Measurements from ENCODE around the gene RAPH1.
"Not testable (repeated sequence)": the region's sequence is repeated elsewhere in the genome, so short reads cannot be mapped to it uniquely, and the experiment has no call there.

Gene RAPH1

DNA sequence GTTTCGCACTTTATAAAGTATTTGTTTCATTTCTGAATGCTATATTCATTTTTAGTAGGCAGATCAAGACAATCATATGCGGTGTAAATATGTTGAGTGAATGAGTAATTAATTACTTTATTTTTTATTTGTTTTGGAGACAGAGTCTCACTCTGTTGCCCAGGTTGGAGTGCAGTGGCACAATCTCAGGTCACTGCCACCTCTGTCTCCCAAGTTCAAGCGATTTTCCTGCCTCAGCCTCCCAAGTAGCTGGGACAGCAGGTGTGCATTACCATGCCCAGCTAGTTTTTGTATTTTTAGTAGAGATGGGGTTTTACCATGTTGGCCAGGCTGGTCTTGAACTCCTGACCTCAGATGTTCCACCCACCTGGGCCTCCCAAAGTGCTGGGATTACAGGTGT is 5.5 kb upstream of the RAPH1 start:
- not testable (repeated sequence) for H2AK5ac ChIP-seq (ENCODE audit: low read length); H3K14ac ChIP-seq (ENCODE audit: low read length); H2BK12ac ChIP-seq (ENCODE audit: low read length); H4K8ac ChIP-seq (ENCODE audit: low read depth, low read length); H4K12ac ChIP-seq (ENCODE audit: low read depth, low read length); H3K9me3 ChIP-seq (ENCODE audit: insufficient read depth, low read depth, low read length); H3K79me2 ChIP-seq (ENCODE audit: control insufficient read depth, insufficient read depth, low read length, poor library complexity); H3K79me1 ChIP-seq (ENCODE audit: low read length); H2AFZ ChIP-seq (ENCODE audit: insufficient read depth, low read length, poor library complexity); H3K23ac ChIP-seq (ENCODE audit: low read length); H2BK120ac ChIP-seq (ENCODE audit: insufficient read depth, low read length, poor library complexity); H4K91ac ChIP-seq (ENCODE audit: low read depth, low read length); H3K4me2 ChIP-seq (ENCODE audit: low read length); H3K36me3 ChIP-seq (ENCODE audit: control insufficient read depth in 1 of 2, insufficient read depth in 2 of 2, low read length in 2 of 2); H3K9ac ChIP-seq (ENCODE audit: low read length); DNase-seq; H3K4me3 ChIP-seq (ENCODE audit: low read depth, low read length); H2BK5ac ChIP-seq (ENCODE audit: low read depth, low read length, poor library complexity); H3K4me1 ChIP-seq (ENCODE audit: control insufficient read depth in 1 of 2, insufficient read depth in 2 of 2, low read length in 2 of 2); H3K18ac ChIP-seq (ENCODE audit: low read length); H3K27ac ChIP-seq (ENCODE audit: low read depth, low read length); H3K4ac ChIP-seq (ENCODE audit: low read depth, low read length); H3K27me3 ChIP-seq (ENCODE audit: insufficient read depth, low read length)
- no CpG with 5 or more reads among the region's 3 CpGs for WGBS (ENCODE audit: extremely low coverage, insufficient coverage, insufficient read length)

- H2AK5ac ChIP-seq (ENCODE audit: low read length) = not testable (repeated sequence)
These were observed 3.1 kb upstream of the RAPH1 start for GRCh38 chr2:203538237-203538636.

GRCh38 chr2:203536586-203536951 is 1.5 kb upstream of the RAPH1 start:
- H4K91ac ChIP-seq (ENCODE audit: low read depth, low read length); H2BK12ac ChIP-seq (ENCODE audit: low read length); H2BK120ac ChIP-seq (ENCODE audit: insufficient read depth, low read length, poor library complexity); H3K9me3 ChIP-seq (ENCODE audit: insufficient read depth, low read depth, low read length); H4K12ac ChIP-seq (ENCODE audit: low read depth, low read length); H3K4ac ChIP-seq (ENCODE audit: low read depth, low read length); H2AFZ ChIP-seq (ENCODE audit: insufficient read depth, low read length, poor library complexity); H3K79me2 ChIP-seq (ENCODE audit: control insufficient read depth, insufficient read depth, low read length, poor library complexity); H3K14ac ChIP-seq (ENCODE audit: low read length); DNase-seq; H3K9ac ChIP-seq (ENCODE audit: low read length); H3K4me2 ChIP-seq (ENCODE audit: low read length); H3K27ac ChIP-seq (ENCODE audit: low read depth, low read length); H3K4me1 ChIP-seq (ENCODE audit: control insufficient read depth in 1 of 2, insufficient read depth in 2 of 2, low read length in 2 of 2); H3K18ac ChIP-seq (ENCODE audit: low read length); H3K4me3 ChIP-seq (ENCODE audit: low read depth, low read length); H3K27me3 ChIP-seq (ENCODE audit: insufficient read depth, low read length); H2BK5ac ChIP-seq (ENCODE audit: low read depth, low read length, poor library complexity); H3K36me3 ChIP-seq (ENCODE audit: control insufficient read depth in 1 of 2, insufficient read depth in 2 of 2, low read length in 2 of 2); H3K23ac ChIP-seq (ENCODE audit: low read length); H2AK5ac ChIP-seq (ENCODE audit: low read length); H4K8ac ChIP-seq (ENCODE audit: low read depth, low read length): not testable (repeated sequence)
- peaks cover 11% of the 10 kb centered on the region for H3K79me1 ChIP-seq (ENCODE audit: low read length)
- no CpG with 5 or more reads among the region's 2 CpGs for WGBS (ENCODE audit: extremely low coverage, insufficient coverage, insufficient read length)

More at GRCh38 chr2:203538237-203538636, 3.1 kb upstream of the RAPH1 start:
- WGBS (ENCODE audit: extremely low coverage, insufficient coverage, insufficient read length) = no CpG with 5 or more reads among the region's 4 CpGs
- H3K4ac ChIP-seq (ENCODE audit: low read depth, low read length); H2AFZ ChIP-seq (ENCODE audit: insufficient read depth, low read length, poor library complexity); H3K9me3 ChIP-seq (ENCODE audit: insufficient read depth, low read depth, low read length); H3K14ac ChIP-seq (ENCODE audit: low read length); H3K4me2 ChIP-seq (ENCODE audit: low read length); H3K4me1 ChIP-seq (ENCODE audit: control insufficient read depth in 1 of 2, insufficient read depth in 2 of 2, low read length in 2 of 2); H3K79me2 ChIP-seq (ENCODE audit: control insufficient read depth, insufficient read depth, low read length, poor library complexity); DNase-seq; H4K8ac ChIP-seq (ENCODE audit: low read depth, low read length); H3K23ac ChIP-seq (ENCODE audit: low read length); H3K27ac ChIP-seq (ENCODE audit: low read depth, low read length); H3K9ac ChIP-seq (ENCODE audit: low read length); H2BK5ac ChIP-seq (ENCODE audit: low read depth, low read length, poor library complexity); H2BK120ac ChIP-seq (ENCODE audit: insufficient read depth, low read length, poor library complexity); H4K12ac ChIP-seq (ENCODE audit: low read depth, low read length); H4K91ac ChIP-seq (ENCODE audit: low read depth, low read length); H3K27me3 ChIP-seq (ENCODE audit: insufficient read depth, low read length); H3K4me3 ChIP-seq (ENCODE audit: low read depth, low read length); H2BK12ac ChIP-seq (ENCODE audit: low read length); H3K36me3 ChIP-seq (ENCODE audit: control insufficient read depth in 1 of 2, insufficient read depth in 2 of 2, low read length in 2 of 2); H3K18ac ChIP-seq (ENCODE audit: low read length): not testable (repeated sequence)
- peaks cover 11% of the 10 kb centered on the region for H3K79me1 ChIP-seq (ENCODE audit: low read length)

- peak overlapping the region; percentile 30 for H2AFZ ChIP-seq (ENCODE audit: insufficient read depth, low read length, poor library complexity)
- H3K9me3 ChIP-seq (ENCODE audit: insufficient read depth, low read depth, low read length) = no peaks in the 10 kb centered on the region
- H3K9ac ChIP-seq (ENCODE audit: low read length) = peak overlapping the region; percentile 73
These were observed 884 bp upstream of the RAPH1 start for GRCh38 chr2:203535784-203536585.

More at GRCh38 chr2:203535784-203536585, 884 bp upstream of the RAPH1 start:
- peak overlapping the region; percentile 88 for H3K4me2 ChIP-seq (ENCODE audit: low read length)
- peak overlapping the region; percentile 80 for H4K91ac ChIP-seq (ENCODE audit: low read depth, low read length)
- DNase-seq = peak; percentile 20 to 62
- H3K79me2 ChIP-seq (ENCODE audit: control insufficient read depth, insufficient read depth, low read length, poor library complexity) = peaks cover 9% of the 10 kb centered on the region
- peaks cover 11% of the 10 kb centered on the region for H3K79me1 ChIP-seq (ENCODE audit: low read length)
- H3K14ac ChIP-seq (ENCODE audit: low read length) = peak overlapping the region; percentile 8
- H3K18ac ChIP-seq (ENCODE audit: low read length) = peak overlapping the region; percentile 15
- peak overlapping the region; percentile 96 for H3K4me3 ChIP-seq (ENCODE audit: low read depth, low read length)
- peak overlapping the region; percentile 27 for H2BK120ac ChIP-seq (ENCODE audit: insufficient read depth, low read length, poor library complexity)
- H3K27ac ChIP-seq (ENCODE audit: low read depth, low read length) = peak overlapping the region; percentile 92
- no peaks in the 10 kb centered on the region for H3K27me3 ChIP-seq (ENCODE audit: insufficient read depth, low read length)
- H2AK5ac ChIP-seq (ENCODE audit: low read length) = no peak overlapping the region
- no peak overlapping the region for H3K23ac ChIP-seq (ENCODE audit: low read length)
- H4K8ac ChIP-seq (ENCODE audit: low read depth, low read length) = peak overlapping the region; percentile 86
- peak overlapping the region; percentile 39 for H3K4ac ChIP-seq (ENCODE audit: low read depth, low read length)
- peak overlapping the region; percentile 87 for H2BK5ac ChIP-seq (ENCODE audit: low read depth, low read length, poor library complexity)
- H3K4me1 ChIP-seq (ENCODE audit: control insufficient read depth in 1 of 2, insufficient read depth in 2 of 2, low read length in 2 of 2) = no peaks in the 10 kb centered on the region
- H3K36me3 ChIP-seq (ENCODE audit: control insufficient read depth in 1 of 2, insufficient read depth in 2 of 2, low read length in 2 of 2) = no peaks in the 10 kb centered on the region
- no CpG with 5 or more reads among the region's 14 CpGs for WGBS (ENCODE audit: extremely low coverage, insufficient coverage, insufficient read length)
- H2BK12ac ChIP-seq (ENCODE audit: low read length) = no peak overlapping the region
- peak overlapping the region; percentile 51 for H4K12ac ChIP-seq (ENCODE audit: low read depth, low read length)

All from trophoblast cell (in vitro differentiated cells and primary cell).